H9 (cell line): ENCODE measurements around the gene SLC17A5. TPM values are rescaled to one million over a fixed set of nuclear protein-coding genes. Genes with fewer than 3 reads are reported as not detected.

Experiments used
- DNase-seq: peaks from one replicate; pipeline ENCODE4 v3.0.0-alpha.2; 2017
- H2AFZ ChIP-seq: one replicate; pipeline ENCODE4 v1.6.1; 2013; ENCODE audit warnings: mild to moderate bottlenecking, low read length, control low read depth, moderate library complexity
- H2AK5ac ChIP-seq: 2 replicates; pipeline ENCODE4 v1.6.1; 2013; ENCODE audit warnings: low read length, control low read depth, mixed read lengths; ENCODE audit not compliant: insufficient read length
- H2BK120ac ChIP-seq: one replicate; pipeline ENCODE4 v1.6.1; 2013; ENCODE audit warnings: low read depth, mild to moderate bottlenecking, low read length, control low read depth, inconsistent platforms; ENCODE audit not compliant: poor library complexity, severe bottlenecking
- H2BK12ac ChIP-seq: 2 replicates; pipeline ENCODE4 v1.6.1; 2013; ENCODE audit warnings: low read length, control low read depth, mixed read lengths, low read depth; ENCODE audit not compliant: insufficient read length
- H2BK15ac ChIP-seq: 2 replicates; pipeline ENCODE4 v1.6.1; 2013; ENCODE audit warnings: low read depth, low read length, control low read depth
- H2BK20ac ChIP-seq: one replicate; pipeline ENCODE4 v1.6.1; 2013; ENCODE audit warnings: low read depth, mild to moderate bottlenecking, low read length, control low read depth, inconsistent platforms; ENCODE audit not compliant: poor library complexity, severe bottlenecking
- H2BK5ac ChIP-seq: 2 replicates; pipeline ENCODE4 v1.6.1; 2013; ENCODE audit warnings: low read length, control low read depth, mixed read lengths; ENCODE audit not compliant: insufficient read length
- H3K14ac ChIP-seq: 2 replicates; pipeline ENCODE4 v1.6.1; 2013; ENCODE audit warnings: low read length, control low read depth; ENCODE audit not compliant: insufficient read depth
- H3K18ac ChIP-seq: 2 replicates; pipeline ENCODE4 v1.6.1; 2013; ENCODE audit warnings: low read depth, mild to moderate bottlenecking, mixed read lengths, low read length, control low read depth; ENCODE audit not compliant: insufficient read length
- H3K23ac ChIP-seq: 2 replicates; pipeline ENCODE4 v1.6.1; 2013; ENCODE audit warnings: low read length, control low read depth, mixed read lengths, low read depth; ENCODE audit not compliant: insufficient read length
- H3K23me2 ChIP-seq: 2 replicates; pipeline ENCODE4 v1.6.1; 2013; ENCODE audit warnings: low read depth, mild to moderate bottlenecking, mixed read lengths, low read length, control low read depth; ENCODE audit not compliant: insufficient read length, poor library complexity, severe bottlenecking
- H3K27ac ChIP-seq: 2 replicates; pipeline ENCODE4 v1.5.1; 2013; ENCODE audit warnings: low read length, control low read depth, mixed read lengths, low read depth; ENCODE audit not compliant: insufficient read length
- H3K27me3 ChIP-seq: 2 replicates; pipeline ENCODE4 v1.6.1; 2013; ENCODE audit warnings: low read length, control low read depth, inconsistent platforms; ENCODE audit not compliant: insufficient read depth
- H3K4ac ChIP-seq: 2 replicates; pipeline ENCODE4 v1.6.1; 2013; ENCODE audit warnings: low read depth, mild to moderate bottlenecking, control low read depth, inconsistent platforms, low read length, moderate library complexity
- H3K4me1 ChIP-seq: 2 replicates; pipeline ENCODE4 v1.6.1; 2013; ENCODE audit warnings: low read length, control low read depth, inconsistent platforms; ENCODE audit not compliant: insufficient read depth
- H3K4me2 ChIP-seq: 2 replicates; pipeline ENCODE4 v1.6.1; 2013; ENCODE audit warnings: low read length, control low read depth, mixed read lengths; ENCODE audit not compliant: insufficient read length, insufficient read depth
- H3K56ac ChIP-seq: 2 replicates; pipeline ENCODE4 v1.6.1; 2013; ENCODE audit warnings: low read depth, mild to moderate bottlenecking, mixed read lengths, low read length, control low read depth; ENCODE audit not compliant: insufficient read length
- H3K79me1 ChIP-seq: 2 replicates; pipeline ENCODE4 v1.6.1; 2013; ENCODE audit warnings: low read depth, mild to moderate bottlenecking, moderate library complexity, low read length, control low read depth, inconsistent platforms; ENCODE audit not compliant: insufficient read depth, poor library complexity, severe bottlenecking
- H3K79me2 ChIP-seq: 2 replicates; pipeline ENCODE4 v1.6.1; 2013; ENCODE audit warnings: low read length, control low read depth, inconsistent platforms; ENCODE audit not compliant: insufficient read depth
- H3K9ac ChIP-seq: 2 replicates; pipeline ENCODE4 v1.6.1; 2013; ENCODE audit warnings: low read length, control low read depth, mixed read lengths; ENCODE audit not compliant: insufficient read length; ENCODE audit errors: extremely low read depth
- H3K9me3 ChIP-seq: one replicate; pipeline ENCODE4 v1.6.1; 2013; ENCODE audit warnings: low read depth, low read length, inconsistent platforms; ENCODE audit not compliant: control insufficient read depth
- H3T11ph ChIP-seq: one replicate; pipeline ENCODE4 v1.6.1; 2013; ENCODE audit warnings: mild to moderate bottlenecking, low read length, control low read depth, inconsistent platforms
- H4K20me1 ChIP-seq: one replicate; pipeline ENCODE4 v1.6.1; 2013; ENCODE audit not compliant: control insufficient read depth, insufficient read length, insufficient read depth
- H4K5ac ChIP-seq: 2 replicates; pipeline ENCODE4 v1.6.1; 2013; ENCODE audit warnings: low read depth, mild to moderate bottlenecking, mixed read lengths, low read length, control low read depth; ENCODE audit not compliant: insufficient read length
- H4K8ac ChIP-seq: replicated peaks from 2 replicates; pipeline ENCODE4 v1.6.1; 2013; ENCODE audit warnings: low read length, control low read depth, mixed read lengths, low read depth; ENCODE audit not compliant: insufficient read length
- H4K91ac ChIP-seq: 2 replicates; pipeline ENCODE4 v1.6.1; 2013; ENCODE audit warnings: low read depth, mild to moderate bottlenecking, moderate library complexity, mixed read lengths, low read length, control low read depth; ENCODE audit not compliant: insufficient read length
- H3K27ac Mint-ChIP-seq, 3 experiments: 2 replicates in 2 of 3; 3 replicates in 1 of 3; pipeline ENCODE4 v1.8.0; 2020 to 2021; ENCODE audit warnings: mixed read lengths in 3 of 3, mild to moderate bottlenecking in 1 of 3, moderate library complexity in 1 of 3
- H3K27me3 Mint-ChIP-seq: 2 replicates; pipeline ENCODE4 v1.8.0; 2021; ENCODE audit warnings: low read depth, mild to moderate bottlenecking, moderate library complexity, mixed read lengths
- H3K36me3 Mint-ChIP-seq, 3 experiments: 2 replicates in 2 of 3; 3 replicates in 1 of 3; pipeline ENCODE4 v1.8.0; 2020 to 2021; ENCODE audit warnings: low read depth in 3 of 3, mixed read lengths in 3 of 3; ENCODE audit not compliant: insufficient read depth in 1 of 3
- H3K4me1 Mint-ChIP-seq, 2 experiments: 2 replicates each; pipeline ENCODE4 v1.8.0; 2020; ENCODE audit warnings: mixed read lengths in 2 of 2
- H3K4me3 Mint-ChIP-seq, 2 experiments: 2 replicates in 1 of 2; 3 replicates in 1 of 2; pipeline ENCODE4 v1.8.0; 2020 to 2021; ENCODE audit warnings: mild to moderate bottlenecking in 2 of 2, mixed read lengths in 2 of 2, moderate library complexity in 1 of 2
- H3K9me3 Mint-ChIP-seq, 2 experiments: 2 replicates in 1 of 2; 3 replicates in 1 of 2; pipeline ENCODE4 v1.8.0; 2020; ENCODE audit warnings: mild to moderate bottlenecking in 2 of 2, mixed read lengths in 2 of 2, moderate library complexity in 1 of 2
- WGBS: extraction: QIAGEN DNeasy Blood & Tissue Kit; methylation state at CpG from one replicate; pipeline ENCODE4 v1.1.7; 2013; ENCODE audit warnings: missing lambda C conversion rate, low lambda C conversion rate, mixed read lengths; ENCODE audit not compliant: insufficient read length; ENCODE audit errors: extremely low coverage; 5-methylcytosine and 5-hydroxymethylcytosine counted together
- total RNA-seq: library from RNA; stranded (reverse); gene quantifications from 2 replicates; pipeline ENCODE4 v1.2.1, GENCODE V29; 2021
- TF ChIP-seq, protein P1 (sequence below): fragments of 200-600 bp; sonication (generic); conservative IDR thresholded peaks from 3 replicates; pipeline ENCODE4 v1.8.0; 2021; ENCODE audit warnings: antibody characterized with exemption, mild to moderate bottlenecking

Gene SLC17A5
- total RNA-seq, 1 experiment from 2014 or later: 8.9 TPM

DNA sequence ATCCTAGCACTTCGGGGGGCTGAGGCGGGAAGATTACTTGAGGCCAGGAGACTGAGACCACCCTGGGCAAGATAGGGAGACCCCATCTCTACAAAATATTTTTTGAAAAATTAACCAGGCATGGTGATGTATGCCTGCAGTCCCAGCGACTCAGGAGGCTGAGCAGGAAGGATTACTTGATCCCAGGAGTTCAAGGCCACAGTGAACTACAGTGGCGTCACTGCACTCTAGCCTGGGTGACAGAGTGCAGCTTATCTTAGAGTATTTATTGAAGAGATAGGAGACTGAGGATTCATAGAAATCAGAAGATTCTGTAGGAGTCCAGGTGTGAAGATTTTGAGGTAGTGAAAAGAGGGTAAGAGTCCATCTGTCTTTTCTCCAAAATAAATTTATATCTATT is 45.0 kb downstream of the SLC17A5 start:
- H3K9ac ChIP-seq: no peak overlapping the region
- no peak overlapping the region for H4K91ac ChIP-seq
- H3K79me2 ChIP-seq: no peaks in the 10 kb centered on the region
- peaks cover 5% of the 10 kb centered on the region in 2 experiments for H3K4me1 Mint-ChIP-seq
- H3K79me1 ChIP-seq: no peaks in the 10 kb centered on the region
- H3K56ac ChIP-seq: no peak overlapping the region
- H3T11ph ChIP-seq: no peak overlapping the region
- no peak overlapping the region for H4K5ac ChIP-seq
- no peak overlapping the region for H2BK5ac ChIP-seq
- no peak overlapping the region for H2BK15ac ChIP-seq
- no peak overlapping the region for H2BK20ac ChIP-seq
- WGBS: no CpG with 5 or more reads among the region's 4 CpGs
- peak overlapping the region; percentile 37 to 84 (median 76); a peak in 5 of 7 replicates for H3K27ac Mint-ChIP-seq
- H2BK120ac ChIP-seq: no peak overlapping the region
- H3K18ac ChIP-seq: no peak overlapping the region
- no peak overlapping the region for H2AFZ ChIP-seq
- H3K4me1 ChIP-seq: no peaks in the 10 kb centered on the region
- no peak overlapping the region for H3K23ac ChIP-seq
- H3K27ac ChIP-seq: no peak overlapping the region
- no peak overlapping the region for H4K8ac ChIP-seq
- no peak overlapping the region for H3K14ac ChIP-seq
- no peaks in the 10 kb centered on the region for H3K27me3 ChIP-seq
- no peaks in the 10 kb centered on the region for H3K23me2 ChIP-seq
- H3K9me3 Mint-ChIP-seq: no peaks in the 10 kb centered on the region
- H4K20me1 ChIP-seq: no peaks in the 10 kb centered on the region
- H3K4me2 ChIP-seq: no peak overlapping the region
- no peak overlapping the region for H2BK12ac ChIP-seq
- H2AK5ac ChIP-seq: no peak overlapping the region
- H3K27me3 Mint-ChIP-seq: no peaks in the 10 kb centered on the region
- TF ChIP-seq, protein P1, sequence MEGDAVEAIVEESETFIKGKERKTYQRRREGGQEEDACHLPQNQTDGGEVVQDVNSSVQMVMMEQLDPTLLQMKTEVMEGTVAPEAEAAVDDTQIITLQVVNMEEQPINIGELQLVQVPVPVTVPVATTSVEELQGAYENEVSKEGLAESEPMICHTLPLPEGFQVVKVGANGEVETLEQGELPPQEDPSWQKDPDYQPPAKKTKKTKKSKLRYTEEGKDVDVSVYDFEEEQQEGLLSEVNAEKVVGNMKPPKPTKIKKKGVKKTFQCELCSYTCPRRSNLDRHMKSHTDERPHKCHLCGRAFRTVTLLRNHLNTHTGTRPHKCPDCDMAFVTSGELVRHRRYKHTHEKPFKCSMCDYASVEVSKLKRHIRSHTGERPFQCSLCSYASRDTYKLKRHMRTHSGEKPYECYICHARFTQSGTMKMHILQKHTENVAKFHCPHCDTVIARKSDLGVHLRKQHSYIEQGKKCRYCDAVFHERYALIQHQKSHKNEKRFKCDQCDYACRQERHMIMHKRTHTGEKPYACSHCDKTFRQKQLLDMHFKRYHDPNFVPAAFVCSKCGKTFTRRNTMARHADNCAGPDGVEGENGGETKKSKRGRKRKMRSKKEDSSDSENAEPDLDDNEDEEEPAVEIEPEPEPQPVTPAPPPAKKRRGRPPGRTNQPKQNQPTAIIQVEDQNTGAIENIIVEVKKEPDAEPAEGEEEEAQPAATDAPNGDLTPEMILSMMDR: no peak
- H3K9me3 ChIP-seq: no peaks in the 10 kb centered on the region
- H3K36me3 Mint-ChIP-seq: peaks cover 5 to 34% (median 13%) of the 10 kb centered on the region in 3 experiments; a peak in 6 of 7 replicates
- H3K4ac ChIP-seq: no peak overlapping the region
- no peak for DNase-seq
- H3K4me3 Mint-ChIP-seq: no peak overlapping the region
